Naive B cell (primary cell): Measurements from ENCODE around the gene LHFPL2. TPM values are rescaled to one million over a fixed set of nuclear protein-coding genes. Genes with fewer than 3 reads are reported as not detected.

Experiments
- ATAC-seq, 2 donors: fragments of 150-1000 bp; cut with Tn5 transposase; 2 replicates each; pipeline ENCODE4 v1.10.0; 2021; ENCODE audit warnings: low read depth in 2 of 2, mild to moderate bottlenecking in 2 of 2, moderate library complexity in 2 of 2
- DNase-seq: peaks from one replicate; pipeline ENCODE4 v3.0.0; 2022
- H3K27ac Mint-ChIP-seq, 6 donors: one replicate each; pipeline ENCODE4 v1.8.0; 2020 to 2022; ENCODE audit warnings: mild to moderate bottlenecking in 6 of 6, mixed read lengths in 6 of 6, moderate library complexity in 5 of 6, inconsistent platforms in 2 of 6
- H3K27me3 Mint-ChIP-seq, 3 donors: one replicate each; pipeline ENCODE4 v1.8.0; 2021 to 2022; ENCODE audit warnings: mixed read lengths in 3 of 3, mild to moderate bottlenecking in 1 of 3
- H3K36me3 Mint-ChIP-seq, 2 donors: one replicate each; pipeline ENCODE4 v1.8.0; 2020 to 2022; ENCODE audit warnings: mixed read lengths in 2 of 2, inconsistent platforms in 1 of 2, mild to moderate bottlenecking in 1 of 2
- H3K4me1 Mint-ChIP-seq, 3 donors: one replicate each; pipeline ENCODE4 v1.8.0; 2020 to 2022; ENCODE audit warnings: mixed read lengths in 3 of 3, inconsistent platforms in 1 of 3, mild to moderate bottlenecking in 1 of 3, moderate library complexity in 1 of 3
- H3K4me3 Mint-ChIP-seq, 8 donors: one replicate each; pipeline ENCODE4 v1.8.0; 2020 to 2022; ENCODE audit warnings: mild to moderate bottlenecking in 8 of 8, mixed read lengths in 8 of 8, moderate library complexity in 8 of 8, inconsistent platforms in 2 of 8
- H3K9me3 Mint-ChIP-seq, 7 donors: one replicate each; pipeline ENCODE4 v1.8.0; 2020 to 2022; ENCODE audit warnings: mixed read lengths in 7 of 7, mild to moderate bottlenecking in 5 of 7, inconsistent platforms in 2 of 7, moderate library complexity in 1 of 7
- polyA plus RNA-seq, 6 donors: library from polyadenylated mRNA; unstranded; fragments of 300-500 nt; fragmentation: Illumina TruSeq; gene quantifications; one replicate each; pipeline ENCODE4 v1.2.3, GENCODE V29; 2021; ENCODE audit warnings: low read depth in 6 of 6

LHFPL2 gene
- polyA plus RNA-seq, 6 donors from 2014 or later, result 8.1 to 15.0 (median 12.3) TPM

- Mint-ChIP-seq H3K4me1 (no peaks in the 10 kb centered on the region), H3K4me3 (no peak overlapping the region), H3K36me3 (peaks cover 0 to 10% of the 10 kb centered on the region in 2 donors), H3K9me3 (no peaks in the 10 kb centered on the region), H3K27me3 (no peaks in the 10 kb centered on the region), H3K27ac (peak overlapping the region in 2 of 6 donors; percentile 10 to 53)
- ATAC-seq (no peak), DNase-seq (no peak)
Observed at GRCh38 chr5:78530342-78531096, 118.1 kb downstream of the LHFPL2 start.

GRCh38 chr5:78527925-78528324 lies 120.6 kb downstream of the LHFPL2 start:
- H3K9me3 Mint-ChIP-seq, result no peaks in the 10 kb centered on the region
- no peaks in the 10 kb centered on the region for H3K4me1 Mint-ChIP-seq
- ATAC-seq (no peak), DNase-seq (no peak)
- H3K27ac Mint-ChIP-seq, result no peak overlapping the region
- no peaks in the 10 kb centered on the region for H3K27me3 Mint-ChIP-seq
- no peak overlapping the region for H3K4me3 Mint-ChIP-seq
- H3K36me3 Mint-ChIP-seq, result peaks cover 7 to 17% of the 10 kb centered on the region in 2 donors

GRCh38 chr5:78527054-78527859 lies 121.3 kb downstream of the LHFPL2 start:
- peaks cover 8 to 17% of the 10 kb centered on the region in 2 donors for H3K36me3 Mint-ChIP-seq
- ATAC-seq (no peak), DNase-seq (no peak)
- no peak overlapping the region for H3K27ac Mint-ChIP-seq
- no peaks in the 10 kb centered on the region for H3K4me1 Mint-ChIP-seq
- no peaks in the 10 kb centered on the region for H3K27me3 Mint-ChIP-seq
- no peak overlapping the region for H3K4me3 Mint-ChIP-seq
- no peaks in the 10 kb centered on the region for H3K9me3 Mint-ChIP-seq

GRCh38 chr5:78526049-78526525 lies 122.5 kb downstream of the LHFPL2 start:
- H3K36me3 Mint-ChIP-seq, result peaks cover 8 to 17% of the 10 kb centered on the region in 2 donors
- H3K27me3 Mint-ChIP-seq, result no peaks in the 10 kb centered on the region
- H3K4me3 Mint-ChIP-seq, result no peak overlapping the region
- no peaks in the 10 kb centered on the region for H3K9me3 Mint-ChIP-seq
- H3K27ac Mint-ChIP-seq, result no peak overlapping the region
- H3K4me1 Mint-ChIP-seq, result no peaks in the 10 kb centered on the region
- DNase-seq, result no peak
- ATAC-seq, result no peak

- ATAC-seq (no peak), DNase-seq (no peak)
- Mint-ChIP-seq H3K4me1 (no peaks in the 10 kb centered on the region), H3K27me3 (peaks cover 0 to 10% (median 0%) of the 10 kb centered on the region in 3 donors), H3K4me3 (no peak overlapping the region), H3K36me3 (peaks cover 8 to 15% of the 10 kb centered on the region in 2 donors), H3K9me3 (no peaks in the 10 kb centered on the region), H3K27ac (peak overlapping the region in 1 of 6 donors; percentile 4)
Observed at GRCh38 chr5:78523314-78524193, 125.0 kb downstream of the LHFPL2 start.

GRCh38 chr5:78522476-78523260 lies 125.9 kb downstream of the LHFPL2 start:
- Mint-ChIP-seq H3K27ac (peak overlapping the region in 1 of 6 donors; percentile 52), H3K4me1 (no peaks in the 10 kb centered on the region), H3K36me3 (peaks cover 8% of the 10 kb centered on the region in 2 donors), H3K4me3 (peak overlapping the region in 1 of 8 donors; percentile 29), H3K27me3 (peaks cover 0 to 10% (median 0%) of the 10 kb centered on the region in 3 donors), H3K9me3 (no peaks in the 10 kb centered on the region)
- ATAC-seq (no peak), DNase-seq (no peak)

- H3K4me3 Mint-ChIP-seq, result no peak overlapping the region
- no peaks in the 10 kb centered on the region for H3K4me1 Mint-ChIP-seq
- peaks cover 0 to 10% (median 0%) of the 10 kb centered on the region in 3 donors for H3K27me3 Mint-ChIP-seq
- H3K27ac Mint-ChIP-seq, result no peak overlapping the region
- peaks cover 7 to 16% of the 10 kb centered on the region in 2 donors for H3K36me3 Mint-ChIP-seq
- DNase-seq (no peak), ATAC-seq (no peak)
- no peaks in the 10 kb centered on the region for H3K9me3 Mint-ChIP-seq
Observed at GRCh38 chr5:78521455-78521854, 127.1 kb downstream of the LHFPL2 start.

GRCh38 chr5:78519198-78519941 lies 129.2 kb downstream of the LHFPL2 start:
- Mint-ChIP-seq H3K4me3 (no peak overlapping the region), H3K36me3 (peaks cover 19 to 28% of the 10 kb centered on the region in 2 donors), H3K27ac (peak overlapping the region in 1 of 6 donors; percentile 20), H3K4me1 (peaks cover 0 to 4% (median 0%) of the 10 kb centered on the region in 3 donors), H3K27me3 (peaks cover 0 to 15% (median 0%) of the 10 kb centered on the region in 3 donors), H3K9me3 (peaks cover 0 to 6% (median 0%) of the 10 kb centered on the region in 7 donors)
- no peak for DNase-seq
- no peak for ATAC-seq

GRCh38 chr5:78518365-78519197 lies 130.0 kb downstream of the LHFPL2 start:
- DNase-seq (no peak), ATAC-seq (no peak)
- H3K4me1 Mint-ChIP-seq, result peaks cover 0 to 4% (median 0%) of the 10 kb centered on the region in 3 donors
- peak overlapping the region in 2 of 6 donors; percentile 5 to 62 for H3K27ac Mint-ChIP-seq
- peaks cover 22 to 36% of the 10 kb centered on the region in 2 donors for H3K36me3 Mint-ChIP-seq
- H3K27me3 Mint-ChIP-seq, result peaks cover 0 to 15% (median 0%) of the 10 kb centered on the region in 3 donors
- H3K4me3 Mint-ChIP-seq, result no peak overlapping the region
- H3K9me3 Mint-ChIP-seq, result peaks cover 0 to 9% (median 3%) of the 10 kb centered on the region in 7 donors

- Mint-ChIP-seq H3K36me3 (peaks cover 20 to 28% of the 10 kb centered on the region in 2 donors), H3K27me3 (peaks cover 0 to 15% (median 0%) of the 10 kb centered on the region in 3 donors), H3K9me3 (peaks cover 0 to 13% (median 6%) of the 10 kb centered on the region in 7 donors), H3K4me3 (peak overlapping the region in 1 of 8 donors; percentile 66), H3K27ac (no peak overlapping the region), H3K4me1 (peaks cover 8 to 19% (median 13%) of the 10 kb centered on the region in 3 donors)
- no peak for DNase-seq
- ATAC-seq, result no peak
Observed at GRCh38 chr5:78515670-78516069, 132.9 kb downstream of the LHFPL2 start.
